ENCODE data around the gene HOXB1. TPM values are rescaled to one million over a fixed set of nuclear protein-coding genes. Genes with fewer than 3 reads are reported as not detected.
"Not testable (repeated sequence)": the region's sequence is repeated elsewhere in the genome, so short reads cannot be mapped to it uniquely, and the experiment has no call there.

Gene HOXB1
- total and polyA plus RNA-seq, 10 donors = 0.06 TPM; not detected in 9

GRCh38 chr17:48483471-48484131, 47.2 kb downstream of the HOXB1 start:
- no peaks in the 10 kb centered on the region for H3K9me3 ChIP-seq
- DNase-seq = no peak
- no peaks in the 10 kb centered on the region for H3K36me3 ChIP-seq
- H3K4me1 ChIP-seq = peaks cover 0 to 13% (median 6%) of the 10 kb centered on the region in 6 donors
- 17 to 28% (median 20%) methylated on average over 6 of the region's 6 CpGs for WGBS, 5 donors
- no peak overlapping the region for H3K4me3 ChIP-seq
- intact Hi-C loops (cut with DNase I; ENCODE audit: low total_unique reads) = no loop called here
- TF ChIP-seq CTCF (IDR thresholded peaks at IDR 0.05 in 8 of 11, conservative IDR thresholded peaks at IDR 0.05 in 3 of 11) = no peak
- TF ChIP-seq POLR2AphosphoS5 (IDR thresholded peaks at IDR 0.05) = no peak
- TF ChIP-seq POLR2A (IDR thresholded peaks at IDR 0.05) = no peak
- no peak overlapping the region for H3K27ac ChIP-seq
- peaks cover 0 to 13% (median 0%) of the 10 kb centered on the region in 7 donors for H3K27me3 ChIP-seq (replicated peaks in 1 of 7)

- H3K27ac ChIP-seq = no peak overlapping the region
- no peaks in the 10 kb centered on the region for H3K9me3 ChIP-seq
- H3K27me3 ChIP-seq (replicated peaks in 1 of 7) = peaks cover 0 to 13% (median 0%) of the 10 kb centered on the region in 7 donors
- no peak overlapping the region for H3K4me3 ChIP-seq
- intact Hi-C loops (cut with DNase I; ENCODE audit: low total_unique reads) = no loop called here
- H3K4me1 ChIP-seq = peaks cover 0 to 19% (median 6%) of the 10 kb centered on the region in 6 donors
- 69 to 81% (median 74%) methylated on average over 6 of the region's 6 CpGs for WGBS, 5 donors
- TF ChIP-seq POLR2A (IDR thresholded peaks at IDR 0.05) (no peak), POLR2AphosphoS5 (IDR thresholded peaks at IDR 0.05) (no peak), CTCF (IDR thresholded peaks at IDR 0.05 in 8 of 11, conservative IDR thresholded peaks at IDR 0.05 in 3 of 11) (no peak)
- no peaks in the 10 kb centered on the region for H3K36me3 ChIP-seq
- DNase-seq = no peak
These were observed 47.8 kb downstream of the HOXB1 start for GRCh38 chr17:48483004-48483403.

GRCh38 chr17:48482301-48482700, 48.5 kb downstream of the HOXB1 start:
- H3K9me3 ChIP-seq; H3K27ac ChIP-seq; intact Hi-C loops (cut with DNase I; ENCODE audit: low total_unique reads); H3K4me3 ChIP-seq; H3K36me3 ChIP-seq; DNase-seq: not testable (repeated sequence)
- H3K4me1 ChIP-seq = peaks cover 0 to 23% (median 6%) of the 10 kb centered on the region in 6 donors
- H3K27me3 ChIP-seq (replicated peaks in 1 of 7) = peaks cover 0 to 13% (median 0%) of the 10 kb centered on the region in 7 donors
- WGBS, 5 donors = 88 to 96% (median 89%) methylated on average over 4 of the region's 4 CpGs

- 71 to 80% (median 77%) methylated on average over 2 of the region's 2 CpGs for WGBS, 5 donors
- Histone ChIP-seq H3K4me1 (peaks cover 0 to 21% (median 6%) of the 10 kb centered on the region in 6 donors), H3K27ac (no peak overlapping the region), H3K9me3 (no peaks in the 10 kb centered on the region), H3K36me3 (no peaks in the 10 kb centered on the region), H3K27me3 (replicated peaks in 1 of 7) (peaks cover 0 to 7% (median 0%) of the 10 kb centered on the region in 7 donors), H3K4me3 (no peak overlapping the region)
- intact Hi-C loops (cut with DNase I; ENCODE audit: low total_unique reads) = no loop called here
- DNase-seq = no peak
- TF ChIP-seq CTCF (IDR thresholded peaks at IDR 0.05 in 8 of 11, conservative IDR thresholded peaks at IDR 0.05 in 3 of 11) = no peak
- no peak for TF ChIP-seq POLR2A (IDR thresholded peaks at IDR 0.05)
- no peak for TF ChIP-seq POLR2AphosphoS5 (IDR thresholded peaks at IDR 0.05)
These were observed 51.8 kb downstream of the HOXB1 start for GRCh38 chr17:48479014-48479402.

Small RNAs within 50 kb of the gene (small RNA-seq; reads per million reads assigned to genes)
- 0 reads per million in 4 donors for gene RF00019

Other genes starting within 250 kb of the HOXB1 start
- 10 to 100 TPM; 11.7 to 26.5 (median 20.5) TPM for gene SKAP1, start 100.8 kb downstream of the HOXB1 start, total RNA-seq
- gene SKAP1, start 100.8 kb downstream of the HOXB1 start, polyA plus RNA-seq = 10 to 100 TPM; 11.5 to 28.9 (median 20.5) TPM
- gene HOXB2, start 14.1 kb upstream of the HOXB1 start, total RNA-seq = 10 to 100 TPM in 4 of 7 donors, 1 to 10 TPM in 3; 5.9 to 21.9 (median 10.2) TPM
- 1 to 10 TPM; 7.2 to 8.2 (median 8.0) TPM for gene HOXB2, start 14.1 kb upstream of the HOXB1 start, polyA plus RNA-seq
- 1 to 10 TPM; 1.9 to 6.4 (median 3.6) TPM for gene HOXB4, start 47.3 kb upstream of the HOXB1 start, total RNA-seq
- gene HOXB4, start 47.3 kb upstream of the HOXB1 start, polyA plus RNA-seq = 1 to 10 TPM; 2.3 to 2.7 (median 2.4) TPM
- gene HOXB3, start 59.2 kb upstream of the HOXB1 start, total RNA-seq = 10 to 100 TPM in 4 of 7 donors, 1 to 10 TPM in 3; 6.8 to 23.1 (median 10.4) TPM
- gene HOXB3, start 59.2 kb upstream of the HOXB1 start, polyA plus RNA-seq = 1 to 10 TPM; 3.6 to 7.8 (median 6.5) TPM
- 1 to 10 TPM in 3 of 7 donors, under 1 TPM in 4; 0.43 to 2.6 (median 0.67) TPM for gene HOXB5, start 62.8 kb upstream of the HOXB1 start, total RNA-seq
- 1 to 10 TPM in 2 of 3 donors, under 1 TPM in 1; 0.91 to 1.5 (median 1.3) TPM for gene HOXB5, start 62.8 kb upstream of the HOXB1 start, polyA plus RNA-seq
- gene HOXB6, start 74.0 kb upstream of the HOXB1 start, total RNA-seq = 1 to 10 TPM; 1.2 to 4.5 (median 3.3) TPM
- gene HOXB6, start 74.0 kb upstream of the HOXB1 start, polyA plus RNA-seq = 1 to 10 TPM; 1.7 to 3.4 (median 2.1) TPM
- 1 to 10 TPM; 1.3 to 3.5 (median 2.7) TPM for gene HOXB7, start 80.0 kb upstream of the HOXB1 start, total RNA-seq
- gene HOXB7, start 80.0 kb upstream of the HOXB1 start, polyA plus RNA-seq = 1 to 10 TPM; 3.2 to 7.5 (median 3.3) TPM
- not detected for gene HOXB8, start 84.3 kb upstream of the HOXB1 start, total RNA-seq
- gene HOXB8, start 84.3 kb upstream of the HOXB1 start, polyA plus RNA-seq = under 1 TPM in 2 of 3 donors, not detected in 1; 0.07 to 0.14 TPM
- gene HOXB9, start 95.3 kb upstream of the HOXB1 start, total RNA-seq = under 1 TPM in 2 of 7 donors, not detected in 5; 0.30 to 0.42 TPM
- gene HOXB9, start 95.3 kb upstream of the HOXB1 start, polyA plus RNA-seq = under 1 TPM; 0.10 to 0.50 (median 0.50) TPM
- gene PRAC1, start 191.5 kb upstream of the HOXB1 start, total RNA-seq = not detected
- not detected for gene PRAC1, start 191.5 kb upstream of the HOXB1 start, polyA plus RNA-seq
- gene PRAC2, start 192.2 kb upstream of the HOXB1 start, total RNA-seq = not detected
- gene PRAC2, start 192.2 kb upstream of the HOXB1 start, polyA plus RNA-seq = not detected
- not detected for gene HOXB13, start 197.7 kb upstream of the HOXB1 start, total RNA-seq
- under 1 TPM in 1 of 3 donors, not detected in 2; 0.02 TPM for gene HOXB13, start 197.7 kb upstream of the HOXB1 start, polyA plus RNA-seq

Data from spleen (tissue), 11 donors.